ENCODE results near the gene CFAP97D1.

CFAP97D1 gene

GRCh38 chr17:43766413-43767052 is 13.7 kb upstream of the CFAP97D1 start:
- no peak overlapping the region for H3K4me3 ChIP-seq (ENCODE audit: low read depth, low read length)
- DNase-seq (ENCODE audit: low read depth) = no peak
- TF ChIP-seq, protein P1, sequence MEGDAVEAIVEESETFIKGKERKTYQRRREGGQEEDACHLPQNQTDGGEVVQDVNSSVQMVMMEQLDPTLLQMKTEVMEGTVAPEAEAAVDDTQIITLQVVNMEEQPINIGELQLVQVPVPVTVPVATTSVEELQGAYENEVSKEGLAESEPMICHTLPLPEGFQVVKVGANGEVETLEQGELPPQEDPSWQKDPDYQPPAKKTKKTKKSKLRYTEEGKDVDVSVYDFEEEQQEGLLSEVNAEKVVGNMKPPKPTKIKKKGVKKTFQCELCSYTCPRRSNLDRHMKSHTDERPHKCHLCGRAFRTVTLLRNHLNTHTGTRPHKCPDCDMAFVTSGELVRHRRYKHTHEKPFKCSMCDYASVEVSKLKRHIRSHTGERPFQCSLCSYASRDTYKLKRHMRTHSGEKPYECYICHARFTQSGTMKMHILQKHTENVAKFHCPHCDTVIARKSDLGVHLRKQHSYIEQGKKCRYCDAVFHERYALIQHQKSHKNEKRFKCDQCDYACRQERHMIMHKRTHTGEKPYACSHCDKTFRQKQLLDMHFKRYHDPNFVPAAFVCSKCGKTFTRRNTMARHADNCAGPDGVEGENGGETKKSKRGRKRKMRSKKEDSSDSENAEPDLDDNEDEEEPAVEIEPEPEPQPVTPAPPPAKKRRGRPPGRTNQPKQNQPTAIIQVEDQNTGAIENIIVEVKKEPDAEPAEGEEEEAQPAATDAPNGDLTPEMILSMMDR (IDR thresholded peaks at IDR 0.05; ENCODE audit: control insufficient read depth, extremely low read depth, insufficient read depth) = peak; percentile 88

DNA sequence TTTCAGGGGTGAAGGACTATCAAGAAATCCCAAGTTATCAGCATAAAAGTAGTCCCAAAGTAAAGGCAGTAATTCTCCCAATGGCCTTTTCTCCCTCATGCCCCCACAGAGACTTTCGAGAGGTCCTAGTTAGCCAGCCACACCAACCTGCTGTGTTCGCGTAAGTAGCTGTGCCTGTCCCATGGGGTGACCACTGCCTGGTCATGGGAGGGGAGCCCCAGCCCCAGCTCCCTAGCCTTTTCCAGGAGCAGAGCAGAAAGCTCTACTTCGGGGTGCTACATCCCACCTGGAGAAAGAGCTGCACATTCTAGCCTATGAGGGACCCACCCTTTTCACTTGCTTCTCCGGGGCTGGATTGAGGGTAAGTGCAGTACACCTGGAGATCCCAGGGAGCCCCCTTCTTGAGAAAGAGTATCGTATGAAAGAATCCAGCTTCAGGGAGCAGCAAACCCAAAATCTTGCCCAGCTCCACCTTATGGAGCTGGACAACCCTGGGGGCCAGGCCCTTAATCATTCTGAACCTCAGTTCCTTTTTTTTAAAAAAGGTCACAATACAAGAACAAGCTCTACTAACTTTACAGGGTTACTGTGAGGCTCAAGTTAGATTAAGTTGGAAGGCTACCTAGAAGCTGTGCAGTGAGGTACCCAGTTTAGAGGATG is 13.1 kb upstream of the CFAP97D1 start:
- DNase-seq (ENCODE audit: low read depth) = no peak
- TF ChIP-seq, protein P1 (IDR thresholded peaks at IDR 0.05; ENCODE audit: control insufficient read depth, extremely low read depth, insufficient read depth) = no peak
- no peak overlapping the region for H3K4me3 ChIP-seq (ENCODE audit: low read depth, low read length)

DNA sequence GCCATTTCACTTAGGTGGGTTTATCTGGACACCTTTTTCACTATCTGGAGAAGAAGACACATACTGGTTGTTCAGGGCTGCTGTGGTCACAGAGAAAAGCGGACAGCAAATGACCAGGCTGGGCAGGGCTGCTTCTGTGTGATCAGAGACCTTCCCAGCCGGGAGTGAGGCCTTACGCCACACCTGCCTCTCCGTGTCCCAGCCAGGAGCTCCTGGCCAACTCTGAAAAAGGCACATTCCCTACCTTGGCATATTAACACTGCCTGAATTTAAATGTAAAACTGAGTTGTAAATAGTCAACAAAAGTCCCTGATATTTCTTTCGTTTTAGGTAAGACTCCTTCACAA is 12.5 kb upstream of the CFAP97D1 start:
- DNase-seq (ENCODE audit: low read depth) = no peak
- TF ChIP-seq, protein P1 (IDR thresholded peaks at IDR 0.05; ENCODE audit: control insufficient read depth, extremely low read depth, insufficient read depth) = no peak
- no peak overlapping the region for H3K4me3 ChIP-seq (ENCODE audit: low read depth, low read length)

DNA sequence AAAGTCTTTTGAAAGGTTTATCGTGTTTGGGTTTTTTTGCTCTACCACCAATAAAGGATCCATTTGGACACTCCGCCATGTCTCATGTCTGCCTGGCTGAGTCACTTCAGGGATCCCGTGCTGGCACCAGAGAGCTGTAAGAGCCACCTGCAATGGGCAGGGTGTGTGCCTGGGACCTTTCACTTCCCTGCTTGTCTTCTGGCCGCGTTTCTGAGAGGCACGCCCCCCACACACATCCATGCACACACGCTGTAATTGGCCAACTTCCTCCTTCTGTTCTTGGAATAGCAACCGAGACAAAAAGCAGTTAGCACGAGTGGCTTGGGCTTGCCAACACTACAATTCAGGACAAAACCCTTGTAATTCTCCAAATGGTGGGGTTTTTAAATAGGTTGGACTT is 11.9 kb upstream of the CFAP97D1 start:
- DNase-seq (ENCODE audit: low read depth) = no peak
- TF ChIP-seq, protein P1 (IDR thresholded peaks at IDR 0.05; ENCODE audit: control insufficient read depth, extremely low read depth, insufficient read depth) = no peak
- no peak overlapping the region for H3K4me3 ChIP-seq (ENCODE audit: low read depth, low read length)

GRCh38 chr17:43768943-43769342 is 11.3 kb upstream of the CFAP97D1 start:
- TF ChIP-seq, protein P1 (IDR thresholded peaks at IDR 0.05; ENCODE audit: control insufficient read depth, extremely low read depth, insufficient read depth) = no peak
- DNase-seq (ENCODE audit: low read depth) = no peak
- no peak overlapping the region for H3K4me3 ChIP-seq (ENCODE audit: low read depth, low read length)

GRCh38 chr17:43769426-43769825 is 10.8 kb upstream of the CFAP97D1 start:
- no peak overlapping the region for H3K4me3 ChIP-seq (ENCODE audit: low read depth, low read length)
- DNase-seq (ENCODE audit: low read depth) = no peak
- TF ChIP-seq, protein P1 (IDR thresholded peaks at IDR 0.05; ENCODE audit: control insufficient read depth, extremely low read depth, insufficient read depth) = no peak

GRCh38 chr17:43769859-43770258 is 10.4 kb upstream of the CFAP97D1 start:
- no peak for DNase-seq (ENCODE audit: low read depth)
- H3K4me3 ChIP-seq (ENCODE audit: low read depth, low read length) = no peak overlapping the region

More at GRCh38 chr17:43769859-43770258, 10.4 kb upstream of the CFAP97D1 start:
- TF ChIP-seq, protein P1 (IDR thresholded peaks at IDR 0.05; ENCODE audit: control insufficient read depth, extremely low read depth, insufficient read depth) = no peak

Data from LNCaP clone FGC (cell line).